GM23338 (cell line): Measurements from ENCODE around the gene SUN2. TPM values are rescaled to one million over a fixed set of nuclear protein-coding genes. Genes with fewer than 3 reads are reported as not detected.

ENCODE experiments used
- ATAC-seq: fragments of 200-7000 bp; cut with Tn5 transposase; 3 replicates; pipeline ENCODE4 v1.9.1; 2020
- DNase-seq: peaks from one replicate; pipeline ENCODE4 v3.0.0-alpha.2; 2015; ENCODE audit warnings: low spot score
- H2AFZ ChIP-seq: fragments of 200-600 bp; sonication (generic); 2 replicates; pipeline ENCODE4 v1.8.0; 2016; ENCODE audit warnings: antibody characterized with exemption, mild to moderate bottlenecking, moderate library complexity
- H3F3A ChIP-seq: fragments of 200-600 bp; sonication (generic); replicated peaks from 2 replicates; pipeline ENCODE4 v1.8.0; 2017; ENCODE audit warnings: antibody characterized with exemption, mixed run types, low read depth
- H3K27ac ChIP-seq: fragments of 200-600 bp; sonication (generic); 2 replicates; pipeline ENCODE4 v1.6.1; 2016; ENCODE audit warnings: low read depth
- H3K27me3 ChIP-seq: fragments of 200-600 bp; sonication (generic); 2 replicates; pipeline ENCODE4 v1.8.0; 2016; ENCODE audit warnings: mild to moderate bottlenecking, mixed run types, moderate library complexity; ENCODE audit not compliant: insufficient read depth
- H3K36me3 ChIP-seq: fragments of 200-600 bp; sonication (generic); 2 replicates; pipeline ENCODE4 v1.8.0; 2016; ENCODE audit warnings: mild to moderate bottlenecking; ENCODE audit not compliant: insufficient read depth
- H3K4me1 ChIP-seq: fragments of 200-600 bp; sonication (generic); 2 replicates; pipeline ENCODE4 v1.8.0; 2016; ENCODE audit warnings: mild to moderate bottlenecking, moderate library complexity; ENCODE audit not compliant: insufficient read depth
- H3K4me2 ChIP-seq: fragments of 200-600 bp; sonication (generic); 2 replicates; pipeline ENCODE4 v1.7.1; 2017; ENCODE audit warnings: mixed run types
- H3K4me3 ChIP-seq: fragments of 200-600 bp; sonication (generic); 2 replicates; pipeline ENCODE4 v1.6.1; 2016; ENCODE audit warnings: mixed run types
- H3K79me2 ChIP-seq: fragments of 200-600 bp; sonication (generic); replicated peaks from 2 replicates; pipeline ENCODE4 v1.8.0; 2017; ENCODE audit warnings: mild to moderate bottlenecking; ENCODE audit not compliant: insufficient read depth
- H3K9me2 ChIP-seq: fragments of 200-600 bp; sonication (generic); 2 replicates; pipeline ENCODE4 v1.8.0; 2017; ENCODE audit not compliant: insufficient read depth
- H4K20me1 ChIP-seq: fragments of 200-600 bp; sonication (generic); replicated peaks from 2 replicates; pipeline ENCODE4 v1.8.0; 2017; ENCODE audit warnings: mild to moderate bottlenecking; ENCODE audit not compliant: insufficient read depth
- H3K27ac Mint-ChIP-seq: 2 replicates; pipeline ENCODE4 v1.8.0; 2020; ENCODE audit warnings: inconsistent platforms, mild to moderate bottlenecking, moderate library complexity, mixed read lengths
- H3K27me3 Mint-ChIP-seq: 3 replicates; pipeline ENCODE4 v1.8.0; 2022; ENCODE audit warnings: low read depth, mild to moderate bottlenecking, moderate library complexity, mixed read lengths, inconsistent platforms; ENCODE audit not compliant: insufficient read depth, poor library complexity
- H3K36me3 Mint-ChIP-seq: 3 replicates; pipeline ENCODE4 v1.8.0; 2021; ENCODE audit warnings: low read depth, mild to moderate bottlenecking, inconsistent platforms, moderate library complexity, mixed read lengths
- H3K4me1 Mint-ChIP-seq: 3 replicates; pipeline ENCODE4 v1.8.0; 2020; ENCODE audit warnings: mild to moderate bottlenecking, inconsistent platforms, mixed read lengths
- H3K4me3 Mint-ChIP-seq: 3 replicates; pipeline ENCODE4 v1.8.0; 2021; ENCODE audit warnings: moderate library complexity, mild to moderate bottlenecking, inconsistent platforms, mixed read lengths
- H3K9me3 Mint-ChIP-seq: 3 replicates; pipeline ENCODE4 v1.8.0; 2020; ENCODE audit warnings: moderate library complexity, mild to moderate bottlenecking, inconsistent platforms, mixed read lengths
- CREB1 ChIP-seq: fragments of 250-450 bp; sonication (Bioruptor Pico); IDR thresholded peaks from 2 replicates; pipeline ENCODE4 v1.5.0; 2020; ENCODE audit warnings: low read depth, mild to moderate bottlenecking, moderate library complexity
- EZH2 ChIP-seq: fragments of 200-600 bp; sonication (generic); IDR thresholded peaks from one replicate; pipeline ENCODE4 v1.8.0; 2017; ENCODE audit warnings: antibody characterized with exemption, mild to moderate bottlenecking, low read depth; ENCODE audit not compliant: unreplicated experiment
- EZH2phosphoT487 ChIP-seq: fragments of 200-600 bp; sonication (generic); IDR thresholded peaks from one replicate; pipeline ENCODE4 v1.8.1; 2018; ENCODE audit warnings: antibody characterized with exemption; ENCODE audit not compliant: unreplicated experiment
- JUNB ChIP-seq: IDR thresholded peaks from one replicate; pipeline ENCODE4 v1.6.1; 2016; ENCODE audit warnings: antibody characterized with exemption; ENCODE audit not compliant: unreplicated experiment
- NANOG ChIP-seq: IDR thresholded peaks from 2 replicates; pipeline ENCODE4 v1.6.1; 2016; ENCODE audit warnings: antibody characterized with exemption, borderline replicate concordance
- POLR2AphosphoS5 ChIP-seq: IDR thresholded peaks from 2 replicates; pipeline ENCODE4 v1.6.1; 2016; ENCODE audit warnings: antibody characterized with exemption, low read depth
- STAT1 ChIP-seq: IDR thresholded peaks from one replicate; pipeline ENCODE4 v1.6.1; 2016; ENCODE audit warnings: antibody characterized with exemption; ENCODE audit not compliant: unreplicated experiment
- ZNF114 ChIP-seq: fragments of 250-450 bp; sonication (Bioruptor Pico); IDR thresholded peaks from 2 replicates; pipeline ENCODE4 v1.5.0; 2020; ENCODE audit warnings: mild to moderate bottlenecking, moderate library complexity
- ZNF331 ChIP-seq: fragments of 250-450 bp; sonication (Bioruptor Pico); IDR thresholded peaks from 2 replicates; pipeline ENCODE4 v1.5.0; 2020; ENCODE audit warnings: low read depth, mild to moderate bottlenecking, moderate library complexity
- polyA plus RNA-seq: library from polyadenylated mRNA; unstranded; fragments of >200 nt; fragmentation: Nextera tagmentation; extraction: Ambion mirVana; gene quantifications from 2 replicates; pipeline ENCODE4 v1.2.1, GENCODE V29; 2016
- total RNA-seq: library from RNA; depleted of rRNA; stranded (reverse); fragments of >200 nt; shearing (Covaris generic); gene quantifications from 2 replicates; pipeline ENCODE4 v1.2.3, GENCODE V29; 2014
- TF ChIP-seq, protein P1 (sequence below): IDR thresholded peaks from one replicate; pipeline ENCODE4 v1.6.1; 2018; ENCODE audit warnings: antibody characterized with exemption; ENCODE audit not compliant: unreplicated experiment
- TF ChIP-seq, protein P2 (sequence below), 2 experiments: fragments of 200-600 bp in 1 of 2; sonication (generic) in 1 of 2; conservative IDR thresholded peaks; 2 replicates each; pipeline versions ENCODE4 v1.5.1 to v1.6.1; 2016 to 2017; ENCODE audit warnings: antibody characterized with exemption in 2 of 2, low read depth in 2 of 2, mild to moderate bottlenecking in 2 of 2, moderate library complexity in 1 of 2
- TF ChIP-seq, protein P3 (sequence below): IDR thresholded peaks from 2 replicates; pipeline ENCODE4 v1.6.1; 2016; ENCODE audit warnings: antibody characterized with exemption

Gene SUN2
- total and polyA plus RNA-seq, 2 experiments from 2014 or later, result 7.2 to 17.6 TPM

DNA sequence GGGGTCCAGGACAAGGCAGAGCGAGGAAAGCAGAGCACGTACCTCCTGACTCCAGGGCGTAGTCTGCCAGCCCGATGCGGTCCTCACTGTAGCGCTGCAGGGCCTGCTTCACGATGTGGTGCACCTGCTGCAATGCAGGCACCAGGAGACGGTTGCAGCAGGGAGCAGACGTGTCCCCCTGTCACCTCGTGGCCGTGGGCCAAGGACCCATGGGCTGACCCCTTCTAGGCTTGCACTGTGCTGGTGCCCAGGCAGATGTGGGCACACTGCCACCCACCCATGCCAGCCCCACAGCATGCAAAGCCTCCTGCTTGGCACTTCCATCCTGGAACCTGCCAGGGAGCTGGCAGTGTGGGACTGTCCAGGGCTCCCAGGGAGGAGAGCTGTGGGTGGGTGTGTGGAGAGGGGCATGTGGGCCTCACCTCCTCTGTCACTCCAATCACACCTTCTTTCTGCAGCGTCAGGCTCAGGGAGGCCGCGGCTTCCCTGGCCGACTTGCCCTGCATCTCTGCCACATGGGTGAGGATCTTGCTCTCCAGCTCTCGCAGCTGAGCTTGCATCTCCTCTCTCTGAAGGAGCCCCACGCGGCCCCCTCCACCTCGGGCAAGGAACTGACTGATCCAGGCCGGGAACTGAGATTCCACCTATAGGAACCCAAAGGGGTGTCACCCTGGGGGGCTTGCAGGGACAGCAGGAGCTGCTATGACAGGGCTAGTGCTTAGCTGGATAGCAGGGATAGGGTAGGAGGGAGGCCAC lies 16.3 kb downstream of the SUN2 start:
- Mint-ChIP-seq H3K27me3 (peaks cover 21% of the 10 kb centered on the region), H3K9me3 (no peaks in the 10 kb centered on the region; the same call in 2 of the 3 replicates), H3K27ac (no peak overlapping the region), H3K36me3 (peaks cover 34% of the 10 kb centered on the region; the same call in 2 of the 3 replicates), H3K4me3 (no peak overlapping the region), H3K4me1 (peaks cover 4% of the 10 kb centered on the region)
- DNase-seq (no peak), ATAC-seq (no peak)
- Histone ChIP-seq H2AFZ (no peak overlapping the region), H3K4me2 (no peak overlapping the region), H3K27ac (no peak overlapping the region), H3K4me3 (no peak overlapping the region), H3K4me1 (no peaks in the 10 kb centered on the region), H3K9me2 (no peaks in the 10 kb centered on the region), H3K79me2 (no peaks in the 10 kb centered on the region), H4K20me1 (peaks cover 6% of the 10 kb centered on the region), H3F3A (no peaks in the 10 kb centered on the region), H3K27me3 (no peaks in the 10 kb centered on the region), H3K36me3 (no peaks in the 10 kb centered on the region)
- TF ChIP-seq STAT1 (no peak), JUNB (no peak), EZH2phosphoT487 (no peak), CREB1 (CRISPR knock-in tag) (no peak), EZH2 (no peak), POLR2AphosphoS5 (no peak), ZNF331 (no peak), ZNF114 (CRISPR knock-in tag) (no peak), NANOG (no peak)
- TF ChIP-seq, protein P1, sequence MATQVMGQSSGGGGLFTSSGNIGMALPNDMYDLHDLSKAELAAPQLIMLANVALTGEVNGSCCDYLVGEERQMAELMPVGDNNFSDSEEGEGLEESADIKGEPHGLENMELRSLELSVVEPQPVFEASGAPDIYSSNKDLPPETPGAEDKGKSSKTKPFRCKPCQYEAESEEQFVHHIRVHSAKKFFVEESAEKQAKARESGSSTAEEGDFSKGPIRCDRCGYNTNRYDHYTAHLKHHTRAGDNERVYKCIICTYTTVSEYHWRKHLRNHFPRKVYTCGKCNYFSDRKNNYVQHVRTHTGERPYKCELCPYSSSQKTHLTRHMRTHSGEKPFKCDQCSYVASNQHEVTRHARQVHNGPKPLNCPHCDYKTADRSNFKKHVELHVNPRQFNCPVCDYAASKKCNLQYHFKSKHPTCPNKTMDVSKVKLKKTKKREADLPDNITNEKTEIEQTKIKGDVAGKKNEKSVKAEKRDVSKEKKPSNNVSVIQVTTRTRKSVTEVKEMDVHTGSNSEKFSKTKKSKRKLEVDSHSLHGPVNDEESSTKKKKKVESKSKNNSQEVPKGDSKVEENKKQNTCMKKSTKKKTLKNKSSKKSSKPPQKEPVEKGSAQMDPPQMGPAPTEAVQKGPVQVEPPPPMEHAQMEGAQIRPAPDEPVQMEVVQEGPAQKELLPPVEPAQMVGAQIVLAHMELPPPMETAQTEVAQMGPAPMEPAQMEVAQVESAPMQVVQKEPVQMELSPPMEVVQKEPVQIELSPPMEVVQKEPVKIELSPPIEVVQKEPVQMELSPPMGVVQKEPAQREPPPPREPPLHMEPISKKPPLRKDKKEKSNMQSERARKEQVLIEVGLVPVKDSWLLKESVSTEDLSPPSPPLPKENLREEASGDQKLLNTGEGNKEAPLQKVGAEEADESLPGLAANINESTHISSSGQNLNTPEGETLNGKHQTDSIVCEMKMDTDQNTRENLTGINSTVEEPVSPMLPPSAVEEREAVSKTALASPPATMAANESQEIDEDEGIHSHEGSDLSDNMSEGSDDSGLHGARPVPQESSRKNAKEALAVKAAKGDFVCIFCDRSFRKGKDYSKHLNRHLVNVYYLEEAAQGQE, result no peak
- TF ChIP-seq, protein P2, sequence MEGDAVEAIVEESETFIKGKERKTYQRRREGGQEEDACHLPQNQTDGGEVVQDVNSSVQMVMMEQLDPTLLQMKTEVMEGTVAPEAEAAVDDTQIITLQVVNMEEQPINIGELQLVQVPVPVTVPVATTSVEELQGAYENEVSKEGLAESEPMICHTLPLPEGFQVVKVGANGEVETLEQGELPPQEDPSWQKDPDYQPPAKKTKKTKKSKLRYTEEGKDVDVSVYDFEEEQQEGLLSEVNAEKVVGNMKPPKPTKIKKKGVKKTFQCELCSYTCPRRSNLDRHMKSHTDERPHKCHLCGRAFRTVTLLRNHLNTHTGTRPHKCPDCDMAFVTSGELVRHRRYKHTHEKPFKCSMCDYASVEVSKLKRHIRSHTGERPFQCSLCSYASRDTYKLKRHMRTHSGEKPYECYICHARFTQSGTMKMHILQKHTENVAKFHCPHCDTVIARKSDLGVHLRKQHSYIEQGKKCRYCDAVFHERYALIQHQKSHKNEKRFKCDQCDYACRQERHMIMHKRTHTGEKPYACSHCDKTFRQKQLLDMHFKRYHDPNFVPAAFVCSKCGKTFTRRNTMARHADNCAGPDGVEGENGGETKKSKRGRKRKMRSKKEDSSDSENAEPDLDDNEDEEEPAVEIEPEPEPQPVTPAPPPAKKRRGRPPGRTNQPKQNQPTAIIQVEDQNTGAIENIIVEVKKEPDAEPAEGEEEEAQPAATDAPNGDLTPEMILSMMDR (conservative IDR thresholded peaks at IDR 0.05; ENCODE audit: low read depth in 2 of 2), result no peak
- TF ChIP-seq, protein P3, sequence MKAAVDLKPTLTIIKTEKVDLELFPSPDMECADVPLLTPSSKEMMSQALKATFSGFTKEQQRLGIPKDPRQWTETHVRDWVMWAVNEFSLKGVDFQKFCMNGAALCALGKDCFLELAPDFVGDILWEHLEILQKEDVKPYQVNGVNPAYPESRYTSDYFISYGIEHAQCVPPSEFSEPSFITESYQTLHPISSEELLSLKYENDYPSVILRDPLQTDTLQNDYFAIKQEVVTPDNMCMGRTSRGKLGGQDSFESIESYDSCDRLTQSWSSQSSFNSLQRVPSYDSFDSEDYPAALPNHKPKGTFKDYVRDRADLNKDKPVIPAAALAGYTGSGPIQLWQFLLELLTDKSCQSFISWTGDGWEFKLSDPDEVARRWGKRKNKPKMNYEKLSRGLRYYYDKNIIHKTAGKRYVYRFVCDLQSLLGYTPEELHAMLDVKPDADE, result no peak
